Right atrium auricular region (tissue), 2 donors: Measurements from ENCODE around the gene EAF1. TPM values are rescaled to one million over a fixed set of nuclear protein-coding genes. Genes with fewer than 3 reads are reported as not detected.

Experiments used
- DNase-seq: peaks from one replicate; pipeline ENCODE4 v3.0.0-alpha.2; 2019; ENCODE audit warnings: low spot score
- H3K27ac ChIP-seq, 2 donors: fragments of 200-600 bp; sonication (generic); 1 replicate in 1 of 2; 2 replicates in 1 of 2; pipeline ENCODE4 v1.5.1; 2016 to 2019
- H3K27me3 ChIP-seq, 2 donors: fragments of 200-600 bp; sonication (generic); one replicate each; pipeline versions ENCODE4 v1.5.1 to v1.6.0; 2017 to 2019
- H3K36me3 ChIP-seq: fragments of 200-600 bp; sonication (generic); one replicate; pipeline ENCODE4 v1.5.1; 2016
- H3K4me1 ChIP-seq, 2 donors: fragments of 200-600 bp; sonication (generic); one replicate each; pipeline versions ENCODE4 v1.5.1 to v1.6.0; 2017 to 2019
- H3K4me3 ChIP-seq, 2 donors: fragments of 200-600 bp; sonication (generic); 1 replicate in 1 of 2; 2 replicates in 1 of 2; pipeline ENCODE4 v1.5.1; 2017 to 2019; ENCODE audit warnings: mild to moderate bottlenecking in 1 of 2, moderate library complexity in 1 of 2
- H3K9me3 ChIP-seq, 2 donors: fragments of 200-600 bp; sonication (generic); one replicate each; pipeline ENCODE4 v1.5.1; 2019
- total RNA-seq, 2 donors: library from RNA; depleted of rRNA; stranded (reverse); fragments of >200 nt; gene quantifications; one replicate each; pipeline ENCODE4 v1.1.0, GENCODE V29; 2016
- TF ChIP-seq, protein P1 (sequence below), 2 donors: fragments of 200-600 bp; sonication (generic); IDR thresholded peaks; one replicate each; pipeline ENCODE4 v1.5.1; 2019; ENCODE audit warnings: antibody characterized with exemption in 2 of 2

EAF1 gene
- total RNA-seq, result 10 to 100 TPM in 1 of 2 donors, 1 to 10 TPM in 1; 9.7 to 13.2 TPM

GRCh38 chr3:15427182-15427880, at the start of gene EAF1, which contains the start of gene METTL6:
Gene EAF1 (plus strand): TSS chr3:15427598. CDS start chr3:15427780, 182 bp downstream.
Gene METTL6 (minus strand): TSS chr3:15427544. CDS start chr3:15426511, 1,033 bp downstream.
- TF ChIP-seq, protein P1, sequence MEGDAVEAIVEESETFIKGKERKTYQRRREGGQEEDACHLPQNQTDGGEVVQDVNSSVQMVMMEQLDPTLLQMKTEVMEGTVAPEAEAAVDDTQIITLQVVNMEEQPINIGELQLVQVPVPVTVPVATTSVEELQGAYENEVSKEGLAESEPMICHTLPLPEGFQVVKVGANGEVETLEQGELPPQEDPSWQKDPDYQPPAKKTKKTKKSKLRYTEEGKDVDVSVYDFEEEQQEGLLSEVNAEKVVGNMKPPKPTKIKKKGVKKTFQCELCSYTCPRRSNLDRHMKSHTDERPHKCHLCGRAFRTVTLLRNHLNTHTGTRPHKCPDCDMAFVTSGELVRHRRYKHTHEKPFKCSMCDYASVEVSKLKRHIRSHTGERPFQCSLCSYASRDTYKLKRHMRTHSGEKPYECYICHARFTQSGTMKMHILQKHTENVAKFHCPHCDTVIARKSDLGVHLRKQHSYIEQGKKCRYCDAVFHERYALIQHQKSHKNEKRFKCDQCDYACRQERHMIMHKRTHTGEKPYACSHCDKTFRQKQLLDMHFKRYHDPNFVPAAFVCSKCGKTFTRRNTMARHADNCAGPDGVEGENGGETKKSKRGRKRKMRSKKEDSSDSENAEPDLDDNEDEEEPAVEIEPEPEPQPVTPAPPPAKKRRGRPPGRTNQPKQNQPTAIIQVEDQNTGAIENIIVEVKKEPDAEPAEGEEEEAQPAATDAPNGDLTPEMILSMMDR (IDR thresholded peaks at IDR 0.05), result peak in 1 of 2 donors; percentile 38
- H3K36me3 ChIP-seq, result peaks cover 27% of the 10 kb centered on the region
- H3K4me1 ChIP-seq, result peaks cover 0 to 29% of the 10 kb centered on the region in 2 donors
- H3K4me3 ChIP-seq, result peak within 1 kb of the TSS; percentile 87 to 96
- peak within 1 kb of the TSS; percentile 82 to 83 for H3K27ac ChIP-seq
- H3K27me3 ChIP-seq, result no peaks in the 10 kb centered on the region
- no peaks in the 10 kb centered on the region for H3K9me3 ChIP-seq
- DNase-seq, result peak; percentile 88

DNA sequence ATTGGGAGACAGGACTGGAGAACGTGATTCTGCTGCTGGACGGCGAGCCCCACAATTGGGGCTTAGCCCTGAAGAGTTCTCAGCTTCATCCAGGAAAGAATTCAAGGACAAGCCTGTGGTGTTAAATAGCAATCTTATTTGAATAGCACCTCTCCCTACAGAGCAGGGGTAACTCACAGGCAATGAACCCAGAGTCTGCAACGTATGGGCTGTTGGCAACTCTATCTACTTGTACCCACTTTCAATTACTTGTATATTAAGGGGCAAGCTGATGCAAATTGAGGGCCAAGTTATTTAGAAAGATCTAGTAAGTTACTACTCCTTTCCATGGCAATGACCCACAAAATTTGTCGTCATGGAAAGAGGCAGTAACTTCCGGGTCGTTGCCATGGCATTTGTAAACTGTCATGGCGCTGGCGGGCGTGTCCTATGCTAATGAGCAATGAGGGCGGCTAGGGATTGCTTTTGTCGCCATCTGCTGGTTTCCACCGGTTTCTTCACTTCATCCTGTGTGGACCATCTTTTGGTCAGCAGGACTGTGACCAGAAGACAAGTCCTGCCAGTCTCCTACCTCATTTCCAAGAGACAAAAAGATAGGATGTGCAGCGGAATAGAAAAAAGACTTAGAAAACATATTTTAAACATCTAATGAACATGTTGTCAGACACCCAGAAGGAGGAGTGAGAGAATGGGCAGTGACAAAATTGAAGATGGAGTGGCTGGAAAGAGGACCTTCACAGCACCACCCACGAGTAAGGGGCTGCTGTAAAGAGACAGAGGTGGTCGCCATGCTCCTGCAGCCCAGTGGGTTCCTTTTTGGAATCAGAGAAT, 49.2 kb upstream of the EAF1 start:
- no peaks in the 10 kb centered on the region for H3K36me3 ChIP-seq
- H3K27ac ChIP-seq, result peak overlapping the region; percentile 60 to 81
- peaks cover 0 to 10% of the 10 kb centered on the region in 2 donors for H3K4me1 ChIP-seq
- DNase-seq, result peak; percentile 99
- no peaks in the 10 kb centered on the region for H3K9me3 ChIP-seq
- no peak overlapping the region for H3K4me3 ChIP-seq
- no peaks in the 10 kb centered on the region for H3K27me3 ChIP-seq
- TF ChIP-seq, protein P1 (IDR thresholded peaks at IDR 0.05), result peak; percentile 77 to 86

GRCh38 chr3:15380980-15381890, 46.2 kb upstream of the EAF1 start:
- Histone ChIP-seq H3K27ac (no peak overlapping the region), H3K4me3 (no peak overlapping the region), H3K9me3 (peaks cover 0 to 5% of the 10 kb centered on the region in 2 donors), H3K36me3 (no peaks in the 10 kb centered on the region), H3K4me1 (peaks cover 0 to 10% of the 10 kb centered on the region in 2 donors), H3K27me3 (no peaks in the 10 kb centered on the region)
- TF ChIP-seq, protein P1 (IDR thresholded peaks at IDR 0.05), result no peak
- no peak for DNase-seq

- no peak for DNase-seq
- no peaks in the 10 kb centered on the region for H3K36me3 ChIP-seq
- H3K9me3 ChIP-seq, result peaks cover 0 to 10% of the 10 kb centered on the region in 2 donors
- no peak overlapping the region for H3K4me3 ChIP-seq
- peaks cover 0 to 11% of the 10 kb centered on the region in 2 donors for H3K4me1 ChIP-seq
- H3K27me3 ChIP-seq, result no peaks in the 10 kb centered on the region
- TF ChIP-seq, protein P1 (IDR thresholded peaks at IDR 0.05), result no peak
- no peak overlapping the region for H3K27ac ChIP-seq
Measured at GRCh38 chr3:15382405-15382923, 44.9 kb upstream of the EAF1 start.
